ENCODE measurements around the gene PNMA3. TPM values are rescaled to one million over a fixed set of nuclear protein-coding genes. Genes with fewer than 3 reads are reported as not detected.

Gene PNMA3
- total RNA-seq, 1 donor from 2014 or later, result not detected

- no peak for DNase-seq (ENCODE audit: low spot score in 2 of 2)
- no peaks in the 10 kb centered on the region for H3K9me3 ChIP-seq
- no peak overlapping the region for H3K4me3 ChIP-seq
- H3K4me1 ChIP-seq, result no peaks in the 10 kb centered on the region
- TF ChIP-seq, protein P1, sequence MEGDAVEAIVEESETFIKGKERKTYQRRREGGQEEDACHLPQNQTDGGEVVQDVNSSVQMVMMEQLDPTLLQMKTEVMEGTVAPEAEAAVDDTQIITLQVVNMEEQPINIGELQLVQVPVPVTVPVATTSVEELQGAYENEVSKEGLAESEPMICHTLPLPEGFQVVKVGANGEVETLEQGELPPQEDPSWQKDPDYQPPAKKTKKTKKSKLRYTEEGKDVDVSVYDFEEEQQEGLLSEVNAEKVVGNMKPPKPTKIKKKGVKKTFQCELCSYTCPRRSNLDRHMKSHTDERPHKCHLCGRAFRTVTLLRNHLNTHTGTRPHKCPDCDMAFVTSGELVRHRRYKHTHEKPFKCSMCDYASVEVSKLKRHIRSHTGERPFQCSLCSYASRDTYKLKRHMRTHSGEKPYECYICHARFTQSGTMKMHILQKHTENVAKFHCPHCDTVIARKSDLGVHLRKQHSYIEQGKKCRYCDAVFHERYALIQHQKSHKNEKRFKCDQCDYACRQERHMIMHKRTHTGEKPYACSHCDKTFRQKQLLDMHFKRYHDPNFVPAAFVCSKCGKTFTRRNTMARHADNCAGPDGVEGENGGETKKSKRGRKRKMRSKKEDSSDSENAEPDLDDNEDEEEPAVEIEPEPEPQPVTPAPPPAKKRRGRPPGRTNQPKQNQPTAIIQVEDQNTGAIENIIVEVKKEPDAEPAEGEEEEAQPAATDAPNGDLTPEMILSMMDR (IDR thresholded peaks at IDR 0.05), result no peak
- H3K27ac ChIP-seq, result no peak overlapping the region
- no peaks in the 10 kb centered on the region for H3K27me3 ChIP-seq
- H3K36me3 ChIP-seq, result no peaks in the 10 kb centered on the region
- intact Hi-C loops (cut with DNase I), result loop anchor here (5.0 to 10.0 kb wide), 3 partner anchors 414 to 634 kb away; partner anchors contain the start of gene TREX2
Observed at GRCh38 chrX:153030801-153031200, 25.5 kb upstream of the PNMA3 start.

GRCh38 chrX:153032397-153033118 lies 23.7 kb upstream of the PNMA3 start:
- intact Hi-C loops (cut with DNase I), result loop anchor here (5.0 to 10.0 kb wide), 3 partner anchors 412 to 632 kb away; partner anchors contain the start of gene TREX2
- no peaks in the 10 kb centered on the region for H3K27me3 ChIP-seq
- H3K4me1 ChIP-seq, result no peaks in the 10 kb centered on the region
- no peaks in the 10 kb centered on the region for H3K9me3 ChIP-seq
- TF ChIP-seq, protein P1 (IDR thresholded peaks at IDR 0.05), result peak; percentile 76 to 85 (median 85)
- no peaks in the 10 kb centered on the region for H3K36me3 ChIP-seq
- peak in 1 of 2 donors; percentile 80 for DNase-seq (ENCODE audit: low spot score in 2 of 2)
- no peak overlapping the region for H3K27ac ChIP-seq
- H3K4me3 ChIP-seq, result peak overlapping the region; percentile 26 to 55

GRCh38 chrX:153049093-153049492 lies 7.2 kb upstream of the PNMA3 start:
- Histone ChIP-seq H3K36me3 (no peaks in the 10 kb centered on the region), H3K4me1 (no peaks in the 10 kb centered on the region), H3K27me3 (no peaks in the 10 kb centered on the region), H3K27ac (no peak overlapping the region), H3K9me3 (no peaks in the 10 kb centered on the region), H3K4me3 (no peak overlapping the region)
- no peak for DNase-seq (ENCODE audit: low spot score in 2 of 2)
- intact Hi-C loops (cut with DNase I), result no loop called here
- TF ChIP-seq, protein P1 (IDR thresholded peaks at IDR 0.05), result no peak

GRCh38 chrX:153052534-153052933 lies 3.7 kb upstream of the PNMA3 start:
- no peaks in the 10 kb centered on the region for H3K9me3 ChIP-seq
- no peak overlapping the region for H3K27ac ChIP-seq
- intact Hi-C loops (cut with DNase I), result no loop called here
- no peak for DNase-seq (ENCODE audit: low spot score in 2 of 2)
- TF ChIP-seq, protein P1 (IDR thresholded peaks at IDR 0.05), result no peak
- no peaks in the 10 kb centered on the region for H3K36me3 ChIP-seq
- H3K4me1 ChIP-seq, result no peaks in the 10 kb centered on the region
- no peaks in the 10 kb centered on the region for H3K27me3 ChIP-seq
- no peak overlapping the region for H3K4me3 ChIP-seq

- Histone ChIP-seq H3K9me3 (no peaks in the 10 kb centered on the region), H3K36me3 (no peaks in the 10 kb centered on the region), H3K27me3 (no peaks in the 10 kb centered on the region), H3K4me1 (no peaks in the 10 kb centered on the region), H3K4me3 (no peak overlapping the region), H3K27ac (no peak overlapping the region)
- DNase-seq (ENCODE audit: low spot score in 2 of 2), result no peak
- TF ChIP-seq, protein P1 (IDR thresholded peaks at IDR 0.05), result no peak
- intact Hi-C loops (cut with DNase I), result no loop called here
Observed at GRCh38 chrX:153057281-153057680, 1.0 kb downstream of the PNMA3 start.
